Mucosa of descending colon (tissue), 3 donors: ENCODE measurements around the gene PDIA4. TPM values are rescaled to one million over a fixed set of nuclear protein-coding genes. Genes with fewer than 3 reads are reported as not detected.
A peak's percentile ranks its signal among the peaks of the same experiment; 100 is the strongest.

ENCODE experiments used
- ATAC-seq: fragments of 200-7000 bp; cut with Tn5 transposase; one replicate; pipeline ENCODE4 v1.9.1; 2020; ENCODE audit warnings: mild to moderate bottlenecking, moderate library complexity
- DNase-seq, 3 donors: peaks; one replicate each; pipeline ENCODE4 v3.0.0-alpha.2; 2020
- H3K36me3 ChIP-seq: fragments of 200-600 bp; one replicate; pipeline ENCODE4 v1.8.0; 2021; ENCODE audit warnings: low read depth, mild to moderate bottlenecking
- H3K4me1 ChIP-seq: fragments of 200-600 bp; one replicate; pipeline ENCODE4 v1.8.0; 2021; ENCODE audit warnings: low read depth, mild to moderate bottlenecking
- H3K4me3 ChIP-seq: fragments of 200-600 bp; one replicate; pipeline ENCODE4 v1.8.0; 2021; ENCODE audit warnings: mild to moderate bottlenecking
- H3K9me3 ChIP-seq: fragments of 200-600 bp; one replicate; pipeline ENCODE4 v1.8.0; 2021; ENCODE audit warnings: mild to moderate bottlenecking
- CTCF ChIP-seq: fragments of 200-600 bp; IDR thresholded peaks from one replicate; pipeline ENCODE4 v1.8.0; 2022; ENCODE audit warnings: antibody characterized with exemption, mild to moderate bottlenecking
- intact Hi-C, 2 donors: fragments of 100-400 bp; cut with DNase I in 1 of 2; cut with micrococcal nuclease in 1 of 2; formaldehyde crosslinking; loops; one replicate each; pipeline versions ENCODE4 v1.11.0 to v1.11.1; 2022; cut with DNase I, micrococcal nuclease
- total RNA-seq, 3 donors: library from RNA; stranded (reverse); fragmentation: NEBNext Ultra II Directional in 2 of 3; extraction: Animal tissue kit (Norgen Biotek cat#: 25700) in 2 of 3; gene quantifications; one replicate each; pipeline versions ENCODE4 v1.2.1 to v1.2.4, GENCODE V29; 2021 to 2023
- donor health status: DM: no; HTN: no; CAD: no; lungs with moderate emphysema.
- donor health status: DM: no; HTN: no; CAD: no.
- donor health status: DM: no; HTN: yes; CAD: no.

PDIA4 gene
- total RNA-seq, 3 donors from 2014 or later: 78.4 to 211 (median 109) TPM

GRCh38 chr7:149005427-149006344 is 22.6 kb downstream of the PDIA4 start:
- Histone ChIP-seq H3K36me3 (peaks cover 6% of the 10 kb centered on the region), H3K4me1 (no peaks in the 10 kb centered on the region), H3K9me3 (no peaks in the 10 kb centered on the region), H3K4me3 (no peak overlapping the region)
- intact Hi-C loops: loop anchor here in 1 of 2 donors (10.0 kb wide), 1 partner anchor 69 kb away; no protein-coding TSS in a partner anchor
- DNase-seq (peak; percentile 74 to 92 (median 81)), ATAC-seq (peak; percentile 86)
- peak; percentile 57 for TF ChIP-seq CTCF

- intact Hi-C loops: loop anchor here in 1 of 2 donors (10.0 kb wide), 1 partner anchor 70 kb away; no protein-coding TSS in a partner anchor
- DNase-seq: no peak
- H3K9me3 ChIP-seq: no peaks in the 10 kb centered on the region
- H3K4me3 ChIP-seq: no peak overlapping the region
- H3K4me1 ChIP-seq: no peaks in the 10 kb centered on the region
- no peak for ATAC-seq
- TF ChIP-seq CTCF: no peak
- H3K36me3 ChIP-seq: peaks cover 6% of the 10 kb centered on the region
These were observed 23.6 kb downstream of the PDIA4 start for GRCh38 chr7:149004405-149005370.

- DNase-seq (no peak), ATAC-seq (no peak)
- intact Hi-C loops: loop anchor here in 1 of 2 donors (10.0 kb wide), 1 partner anchor 71 kb away; no protein-coding TSS in a partner anchor
- no peak for TF ChIP-seq CTCF
- H3K9me3 ChIP-seq: no peaks in the 10 kb centered on the region
- H3K36me3 ChIP-seq: peaks cover 6% of the 10 kb centered on the region
- H3K4me3 ChIP-seq: no peak overlapping the region
- no peaks in the 10 kb centered on the region for H3K4me1 ChIP-seq
These were observed 24.6 kb downstream of the PDIA4 start for GRCh38 chr7:149003560-149004305.

GRCh38 chr7:149003018-149003417 is 25.3 kb downstream of the PDIA4 start:
- ATAC-seq (no peak), DNase-seq (no peak)
- Histone ChIP-seq H3K36me3 (peaks cover 6% of the 10 kb centered on the region), H3K4me3 (no peak overlapping the region), H3K4me1 (no peaks in the 10 kb centered on the region), H3K9me3 (no peaks in the 10 kb centered on the region)
- no peak for TF ChIP-seq CTCF
- intact Hi-C loops: loop anchor here in 1 of 2 donors (10.0 kb wide), 1 partner anchor 72 kb away; no protein-coding TSS in a partner anchor

GRCh38 chr7:149002604-149003003 is 25.7 kb downstream of the PDIA4 start:
- intact Hi-C loops: loop anchor here in 1 of 2 donors (10.0 kb wide), 1 partner anchor 72 kb away; no protein-coding TSS in a partner anchor
- Histone ChIP-seq H3K4me1 (no peaks in the 10 kb centered on the region), H3K4me3 (no peak overlapping the region), H3K9me3 (no peaks in the 10 kb centered on the region), H3K36me3 (peaks cover 6% of the 10 kb centered on the region)
- ATAC-seq (no peak), DNase-seq (no peak)
- no peak for TF ChIP-seq CTCF
